Measurements from ENCODE around the gene GRID2. TPM values are rescaled to one million over a fixed set of nuclear protein-coding genes. Genes with fewer than 3 reads are reported as not detected.

GRID2 gene
- polyA plus RNA-seq, 1 experiment: not detected

DNA sequence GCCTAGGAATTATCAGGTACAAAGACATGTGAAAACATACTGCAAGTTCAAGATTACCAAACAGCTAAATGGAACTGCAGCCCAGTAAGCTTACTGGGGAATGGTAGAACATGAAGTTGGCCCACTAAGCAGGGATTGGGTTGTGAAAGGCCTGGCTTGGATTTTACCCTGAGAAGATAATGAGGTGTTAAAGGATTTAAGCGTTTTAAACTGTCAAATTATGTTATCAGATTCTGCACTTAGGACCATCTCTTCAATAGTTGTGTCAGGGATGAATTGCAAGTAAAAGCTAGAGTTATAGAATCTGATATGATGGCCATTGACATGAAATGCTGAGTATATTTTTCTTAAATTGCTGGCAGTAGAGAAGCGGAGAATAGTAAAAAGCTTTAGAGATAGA is 225.7 kb downstream of the GRID2 start:
- CTCF ChIA-PET: no interaction called here

DNA sequence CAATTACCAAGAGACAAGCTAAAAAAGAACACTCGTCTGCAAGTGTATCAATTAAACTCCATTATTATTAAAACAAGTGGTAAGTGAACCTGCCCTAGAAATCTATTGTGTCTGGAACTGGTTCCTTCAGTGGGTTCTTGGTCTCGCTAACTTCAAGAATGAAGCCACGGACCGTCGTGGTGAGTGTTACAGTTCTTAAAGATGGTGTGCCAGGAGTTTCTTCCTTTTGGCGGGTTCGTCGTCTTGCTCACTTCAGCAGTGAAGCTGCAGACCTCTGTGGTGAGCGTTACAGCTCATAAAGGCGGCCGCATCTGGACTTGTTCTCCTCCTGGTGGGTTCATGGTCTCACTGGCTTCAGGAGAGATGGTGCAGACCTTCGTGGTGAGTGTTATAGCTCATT is 231.8 kb downstream of the GRID2 start:
- H3K36me3 ChIP-seq (ENCODE audit: control insufficient read depth, insufficient read depth, low read length): no peaks in the 10 kb centered on the region
- no peak overlapping the region for H3K4me3 ChIP-seq (ENCODE audit: low read depth, low read length)
- CTCF ChIA-PET: no interaction called here
- TF ChIP-seq, protein P1, sequence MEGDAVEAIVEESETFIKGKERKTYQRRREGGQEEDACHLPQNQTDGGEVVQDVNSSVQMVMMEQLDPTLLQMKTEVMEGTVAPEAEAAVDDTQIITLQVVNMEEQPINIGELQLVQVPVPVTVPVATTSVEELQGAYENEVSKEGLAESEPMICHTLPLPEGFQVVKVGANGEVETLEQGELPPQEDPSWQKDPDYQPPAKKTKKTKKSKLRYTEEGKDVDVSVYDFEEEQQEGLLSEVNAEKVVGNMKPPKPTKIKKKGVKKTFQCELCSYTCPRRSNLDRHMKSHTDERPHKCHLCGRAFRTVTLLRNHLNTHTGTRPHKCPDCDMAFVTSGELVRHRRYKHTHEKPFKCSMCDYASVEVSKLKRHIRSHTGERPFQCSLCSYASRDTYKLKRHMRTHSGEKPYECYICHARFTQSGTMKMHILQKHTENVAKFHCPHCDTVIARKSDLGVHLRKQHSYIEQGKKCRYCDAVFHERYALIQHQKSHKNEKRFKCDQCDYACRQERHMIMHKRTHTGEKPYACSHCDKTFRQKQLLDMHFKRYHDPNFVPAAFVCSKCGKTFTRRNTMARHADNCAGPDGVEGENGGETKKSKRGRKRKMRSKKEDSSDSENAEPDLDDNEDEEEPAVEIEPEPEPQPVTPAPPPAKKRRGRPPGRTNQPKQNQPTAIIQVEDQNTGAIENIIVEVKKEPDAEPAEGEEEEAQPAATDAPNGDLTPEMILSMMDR (IDR thresholded peaks at IDR 0.05; ENCODE audit: insufficient read depth, low read depth, low read length): no peak
- no peak for DNase-seq (ENCODE audit: low read depth)
- POLR2A ChIA-PET: no interaction called here
- H3K27me3 ChIP-seq (ENCODE audit: control insufficient read depth, insufficient read depth, low read length): no peaks in the 10 kb centered on the region

More for the DNA sequence above, 225.7 kb downstream of the GRID2 start:
- H3K36me3 ChIP-seq (ENCODE audit: control insufficient read depth, insufficient read depth, low read length): no peaks in the 10 kb centered on the region
- TF ChIP-seq, protein P1 (IDR thresholded peaks at IDR 0.05; ENCODE audit: insufficient read depth, low read depth, low read length): no peak
- H3K27me3 ChIP-seq (ENCODE audit: control insufficient read depth, insufficient read depth, low read length): no peaks in the 10 kb centered on the region
- POLR2A ChIA-PET: no interaction called here
- no peak for DNase-seq (ENCODE audit: low read depth)
- no peak overlapping the region for H3K4me3 ChIP-seq (ENCODE audit: low read depth, low read length)

DNA sequence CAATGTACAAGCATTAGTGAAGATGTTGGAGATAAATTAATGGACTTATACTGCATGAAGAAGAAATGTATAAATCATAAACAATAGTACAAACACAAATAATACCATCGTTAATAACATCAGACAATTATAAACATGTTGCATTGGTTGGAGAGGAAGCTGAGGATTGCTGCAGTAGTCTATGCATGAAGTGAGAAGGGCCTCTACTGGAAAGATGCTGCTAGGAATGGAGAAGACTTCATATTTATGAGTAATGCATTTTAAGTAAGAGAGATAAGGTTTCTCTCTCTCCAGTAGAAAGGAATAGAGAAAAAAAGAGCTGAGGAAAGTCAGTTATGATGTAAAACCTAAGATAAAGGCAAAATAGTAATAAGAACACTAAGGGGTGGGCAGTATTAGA is 247.8 kb downstream of the GRID2 start:
- TF ChIP-seq, protein P1 (IDR thresholded peaks at IDR 0.05; ENCODE audit: insufficient read depth, low read depth, low read length): no peak
- CTCF ChIA-PET: no interaction called here
- Histone ChIP-seq H3K4me3 (ENCODE audit: low read depth, low read length) (no peak overlapping the region), H3K36me3 (ENCODE audit: control insufficient read depth, insufficient read depth, low read length) (no peaks in the 10 kb centered on the region), H3K27me3 (ENCODE audit: control insufficient read depth, insufficient read depth, low read length) (no peaks in the 10 kb centered on the region)
- no peak for DNase-seq (ENCODE audit: low read depth)
- POLR2A ChIA-PET: no interaction called here

DNA sequence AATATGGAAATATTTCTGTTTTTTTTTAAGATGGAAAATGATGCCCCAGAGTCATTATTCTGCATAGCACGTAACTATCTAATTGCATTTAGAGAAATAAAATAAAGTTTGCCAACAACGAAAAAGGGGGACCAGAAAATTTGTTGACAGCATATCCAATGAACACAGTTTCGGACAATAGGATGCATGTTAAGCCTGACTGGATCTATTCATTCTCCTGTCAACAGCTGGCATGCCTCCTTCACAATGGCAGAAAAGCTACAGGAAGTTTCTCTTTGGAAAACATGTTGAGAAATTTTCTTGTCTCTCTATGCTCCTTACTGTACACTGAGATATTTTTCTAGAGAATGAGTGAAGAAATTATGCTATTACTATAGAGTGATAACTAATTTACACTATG is 262.5 kb downstream of the GRID2 start:
- ChIA-PET POLR2A (no interaction called here), CTCF (interaction anchor here (1.3 kb wide), 1 partner anchor 22 kb away, joined by 5 read pairs; no protein-coding TSS in a partner anchor)
- H3K4me3 ChIP-seq (ENCODE audit: low read depth, low read length): no peak overlapping the region
- DNase-seq (ENCODE audit: low read depth): no peak
- no peaks in the 10 kb centered on the region for H3K27me3 ChIP-seq (ENCODE audit: control insufficient read depth, insufficient read depth, low read length)
- no peaks in the 10 kb centered on the region for H3K36me3 ChIP-seq (ENCODE audit: control insufficient read depth, insufficient read depth, low read length)
- TF ChIP-seq, protein P1 (IDR thresholded peaks at IDR 0.05; ENCODE audit: insufficient read depth, low read depth, low read length): no peak

DNA sequence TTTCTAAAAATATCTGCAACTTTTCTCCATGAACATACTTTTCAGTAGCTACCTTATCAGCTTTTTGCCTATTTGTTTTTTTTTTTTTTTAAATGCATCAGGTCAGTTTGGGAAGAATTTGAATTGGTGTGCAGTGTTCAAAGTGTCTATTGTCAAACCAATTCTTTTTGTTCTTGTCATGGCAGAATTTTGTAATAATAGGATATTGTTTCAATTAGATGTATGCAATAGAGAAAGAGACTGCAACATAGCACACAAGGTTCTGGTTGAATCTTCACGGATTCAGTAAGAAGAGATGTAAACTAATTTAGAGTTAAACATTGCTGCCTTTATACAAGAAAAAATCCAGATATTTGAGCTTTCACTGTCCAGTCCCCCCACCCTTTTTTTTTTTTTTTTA is 277.1 kb downstream of the GRID2 start:
- H3K36me3 ChIP-seq (ENCODE audit: control insufficient read depth, insufficient read depth, low read length): no peaks in the 10 kb centered on the region
- H3K27me3 ChIP-seq (ENCODE audit: control insufficient read depth, insufficient read depth, low read length): no peaks in the 10 kb centered on the region
- CTCF ChIA-PET: no interaction called here
- TF ChIP-seq, protein P1 (IDR thresholded peaks at IDR 0.05; ENCODE audit: insufficient read depth, low read depth, low read length): no peak
- no peak overlapping the region for H3K4me3 ChIP-seq (ENCODE audit: low read depth, low read length)
- no peak for DNase-seq (ENCODE audit: low read depth)
- POLR2A ChIA-PET: no interaction called here

Data from BJ (cell line).